ENCODE results near the gene KMO. TPM values are rescaled to one million over a fixed set of nuclear protein-coding genes. Genes with fewer than 3 reads are reported as not detected.
A peak's percentile ranks its signal among the peaks of the same experiment; 100 is the strongest.

Gene KMO
- total and polyA plus RNA-seq, 2 donors from 2014 or later = 2.3 to 35.5 TPM

DNA sequence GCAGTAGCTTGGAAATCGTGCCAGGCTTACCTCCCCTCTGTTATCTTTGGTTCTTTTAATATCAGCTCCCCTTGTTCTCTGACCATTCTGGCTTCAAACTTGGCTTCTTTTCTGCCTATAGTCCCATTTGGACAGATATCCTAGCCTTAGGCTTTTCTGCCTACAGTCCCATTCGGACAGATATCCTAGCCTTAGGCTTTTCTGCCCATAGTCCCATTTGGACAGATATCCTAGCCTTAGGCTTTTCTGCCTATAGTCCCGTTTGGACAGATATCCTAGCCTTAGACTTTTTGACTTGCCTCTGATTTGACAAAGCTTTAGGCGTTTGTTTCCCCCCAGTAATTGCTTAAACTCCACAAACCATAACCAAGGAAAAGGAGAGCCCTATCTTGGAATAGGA is 82.4 kb downstream of the KMO start:
- Histone ChIP-seq H3K4me1 (ENCODE audit: control insufficient read depth in 2 of 3, insufficient read depth in 2 of 3, low read depth in 1 of 3, low read length in 3 of 3) (peaks cover 0 to 3% (median 0%) of the 10 kb centered on the region in 3 donors), H3K9me3 (ENCODE audit: control insufficient read depth in 2 of 3, insufficient read depth in 1 of 3, low read length in 3 of 3) (no peaks in the 10 kb centered on the region), H3K4me3 (ENCODE audit: low read length in 3 of 3) (no peak overlapping the region), H3K27me3 (ENCODE audit: control insufficient read depth, insufficient read depth, low read length) (no peaks in the 10 kb centered on the region), H3K27ac (ENCODE audit: low read depth in 2 of 2, low read length in 2 of 2) (no peak overlapping the region), H3K9ac (ENCODE audit: low read length in 3 of 3) (no peak overlapping the region), H3K36me3 (ENCODE audit: control insufficient read depth in 2 of 3, insufficient read depth in 3 of 3, low read length in 3 of 3) (no peaks in the 10 kb centered on the region)
- intact Hi-C loops (cut with DNase I) = no loop called here
- FAIRE-seq = no peak
- no peak for DNase-seq
- TF ChIP-seq, protein P1, sequence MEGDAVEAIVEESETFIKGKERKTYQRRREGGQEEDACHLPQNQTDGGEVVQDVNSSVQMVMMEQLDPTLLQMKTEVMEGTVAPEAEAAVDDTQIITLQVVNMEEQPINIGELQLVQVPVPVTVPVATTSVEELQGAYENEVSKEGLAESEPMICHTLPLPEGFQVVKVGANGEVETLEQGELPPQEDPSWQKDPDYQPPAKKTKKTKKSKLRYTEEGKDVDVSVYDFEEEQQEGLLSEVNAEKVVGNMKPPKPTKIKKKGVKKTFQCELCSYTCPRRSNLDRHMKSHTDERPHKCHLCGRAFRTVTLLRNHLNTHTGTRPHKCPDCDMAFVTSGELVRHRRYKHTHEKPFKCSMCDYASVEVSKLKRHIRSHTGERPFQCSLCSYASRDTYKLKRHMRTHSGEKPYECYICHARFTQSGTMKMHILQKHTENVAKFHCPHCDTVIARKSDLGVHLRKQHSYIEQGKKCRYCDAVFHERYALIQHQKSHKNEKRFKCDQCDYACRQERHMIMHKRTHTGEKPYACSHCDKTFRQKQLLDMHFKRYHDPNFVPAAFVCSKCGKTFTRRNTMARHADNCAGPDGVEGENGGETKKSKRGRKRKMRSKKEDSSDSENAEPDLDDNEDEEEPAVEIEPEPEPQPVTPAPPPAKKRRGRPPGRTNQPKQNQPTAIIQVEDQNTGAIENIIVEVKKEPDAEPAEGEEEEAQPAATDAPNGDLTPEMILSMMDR (IDR thresholded peaks at IDR 0.05; ENCODE audit: borderline replicate concordance, extremely low read depth, insufficient read depth) = no peak

DNA sequence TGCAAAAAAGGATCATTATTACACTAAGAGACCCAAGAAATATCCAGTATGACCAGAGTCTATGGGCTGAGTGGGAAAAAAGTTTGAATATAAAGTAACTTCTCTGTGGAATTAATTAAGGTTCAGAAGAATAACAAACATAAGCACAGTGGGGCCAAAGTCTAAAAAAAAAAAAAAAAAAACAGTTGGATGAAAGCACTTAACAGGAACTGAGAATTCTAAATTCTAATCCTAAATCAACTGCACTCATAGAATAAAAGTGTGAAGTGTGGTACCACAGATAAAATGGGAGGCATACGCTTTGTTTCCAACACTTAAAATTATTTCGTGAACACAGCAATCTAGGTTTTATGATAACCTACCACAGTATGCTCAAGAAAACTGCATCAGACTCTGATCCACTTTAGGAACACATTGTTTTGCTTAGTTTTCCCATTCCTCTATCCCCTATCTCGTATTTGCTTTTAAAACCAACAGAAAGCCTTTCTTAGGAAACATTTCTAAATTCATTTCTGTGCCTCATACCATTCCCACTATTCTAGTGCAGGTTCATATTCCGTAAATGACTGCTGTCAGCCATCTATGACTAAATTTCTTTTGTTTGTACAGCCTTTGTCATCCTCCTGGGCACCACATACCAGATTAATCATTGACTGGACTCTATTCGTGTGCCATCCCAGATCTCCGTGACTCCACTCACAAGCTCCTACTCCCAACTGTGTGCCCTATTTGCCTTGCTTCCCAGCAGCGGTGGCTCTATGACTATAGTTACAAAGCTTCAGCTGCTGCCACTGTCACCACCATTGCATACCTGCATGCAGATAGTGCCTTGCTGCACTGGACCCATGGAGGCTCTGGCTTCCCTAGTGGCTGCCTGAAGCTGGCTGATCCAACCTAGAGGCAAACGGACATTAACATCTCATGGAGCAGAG is 83.1 kb downstream of the KMO start:
- FAIRE-seq = no peak
- Histone ChIP-seq H3K9ac (ENCODE audit: low read length in 3 of 3) (no peak overlapping the region), H3K4me1 (ENCODE audit: control insufficient read depth in 2 of 3, insufficient read depth in 2 of 3, low read depth in 1 of 3, low read length in 3 of 3) (peaks cover 0 to 3% (median 0%) of the 10 kb centered on the region in 3 donors), H3K27me3 (ENCODE audit: control insufficient read depth, insufficient read depth, low read length) (no peaks in the 10 kb centered on the region), H3K36me3 (ENCODE audit: control insufficient read depth in 2 of 3, insufficient read depth in 3 of 3, low read length in 3 of 3) (no peaks in the 10 kb centered on the region), H3K9me3 (ENCODE audit: control insufficient read depth in 2 of 3, insufficient read depth in 1 of 3, low read length in 3 of 3) (no peaks in the 10 kb centered on the region), H3K4me3 (ENCODE audit: low read length in 3 of 3) (peak overlapping the region in 1 of 3 donors; percentile 7), H3K27ac (ENCODE audit: low read depth in 2 of 2, low read length in 2 of 2) (no peak overlapping the region)
- TF ChIP-seq, protein P1 (IDR thresholded peaks at IDR 0.05; ENCODE audit: borderline replicate concordance, extremely low read depth, insufficient read depth) = no peak
- no peak for DNase-seq
- intact Hi-C loops (cut with DNase I) = no loop called here

DNA sequence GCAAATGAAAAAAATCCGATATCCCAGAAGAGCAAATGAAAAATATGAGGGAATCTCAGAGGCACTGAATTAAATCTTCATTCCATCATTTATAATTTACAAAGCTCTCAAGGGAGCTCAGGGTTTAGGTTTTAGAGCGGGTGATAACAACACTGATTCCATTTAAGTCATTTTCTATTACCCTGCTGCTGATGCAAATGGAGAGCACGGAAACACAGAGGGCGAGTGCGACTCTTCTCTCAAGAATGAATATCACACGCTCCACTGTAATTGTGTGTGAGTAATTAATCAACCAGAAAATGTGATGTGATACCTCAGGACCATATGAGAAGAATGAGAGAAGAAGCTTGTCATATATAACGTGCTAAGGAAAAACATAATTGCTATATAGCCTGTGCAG is 85.2 kb downstream of the KMO start:
- H3K4me1 ChIP-seq (ENCODE audit: control insufficient read depth in 2 of 3, insufficient read depth in 2 of 3, low read depth in 1 of 3, low read length in 3 of 3) = peaks cover 0 to 7% (median 3%) of the 10 kb centered on the region in 3 donors
- no peak overlapping the region for H3K27ac ChIP-seq (ENCODE audit: low read depth in 2 of 2, low read length in 2 of 2)
- no peak overlapping the region for H3K4me3 ChIP-seq (ENCODE audit: low read length in 3 of 3)
- intact Hi-C loops (cut with DNase I) = no loop called here
- DNase-seq (no peak), FAIRE-seq (no peak)
- H3K9me3 ChIP-seq (ENCODE audit: control insufficient read depth in 2 of 3, insufficient read depth in 1 of 3, low read length in 3 of 3) = no peaks in the 10 kb centered on the region
- no peaks in the 10 kb centered on the region for H3K36me3 ChIP-seq (ENCODE audit: control insufficient read depth in 2 of 3, insufficient read depth in 3 of 3, low read length in 3 of 3)
- no peaks in the 10 kb centered on the region for H3K27me3 ChIP-seq (ENCODE audit: control insufficient read depth, insufficient read depth, low read length)
- TF ChIP-seq, protein P1 (IDR thresholded peaks at IDR 0.05; ENCODE audit: borderline replicate concordance, extremely low read depth, insufficient read depth) = no peak
- H3K9ac ChIP-seq (ENCODE audit: low read length in 3 of 3) = no peak overlapping the region

Measured in kidney (tissue), 14 donors.